Gastrocnemius medialis (tissue), 4 donors: ENCODE measurements around the gene HMCN2.

ENCODE experiments used
- CTCF ChIP-seq, 5 experiments: fragments of 450-650 bp in 3 of 5; fragments of 200-600 bp in 2 of 5; sonication (generic) in 2 of 5; IDR thresholded peaks in 4 of 5; conservative IDR thresholded peaks in 1 of 5; 1 replicate in 4 of 5; 2 replicates in 1 of 5; pipeline ENCODE4 v1.5.1; 2016 to 2019; ENCODE audit warnings: antibody characterized with exemption in 5 of 5, mild to moderate bottlenecking in 3 of 5, moderate library complexity in 3 of 5
- POLR2A ChIP-seq, 2 donors: fragments of 450-650 bp; IDR thresholded peaks; one replicate each; pipeline ENCODE4 v1.6.1; 2017; ENCODE audit warnings: antibody characterized with exemption in 2 of 2, mild to moderate bottlenecking in 2 of 2, moderate library complexity in 2 of 2

- TF ChIP-seq CTCF (IDR thresholded peaks at IDR 0.05 in 4 of 5, conservative IDR thresholded peaks at IDR 0.05 in 1 of 5) (no peak), POLR2A (IDR thresholded peaks at IDR 0.05) (no peak)
Measured at GRCh38 chr9:130351343-130351742, 85.8 kb downstream of the HMCN2 start.
